ENCODE data around the gene PGRMC2.

GRCh38 chr4:128298146-128298758, 10.6 kb upstream of the PGRMC2 start:
- TF ChIP-seq EZH2 (IDR thresholded peaks at IDR 0.05; ENCODE audit: borderline replicate concordance, insufficient read depth, low read depth, low read length, poor library complexity, severe bottlenecking) (no peak), CTCF (IDR thresholded peaks at IDR 0.05) (no peak)

All from B cell (primary cell).